Measurements from ENCODE around the gene AKR1D1.

GRCh38 chr7:138105221-138105620 is 29.0 kb downstream of the AKR1D1 start:
- TF ChIP-seq GATA3 (IDR thresholded peaks at IDR 0.05; ENCODE audit: low read depth, low read length) (no peak), GATA2 (IDR thresholded peaks at IDR 0.05; ENCODE audit: low read depth, low read length) (no peak)
